HepG2 (cell line): ENCODE measurements around the gene VAC14. TPM values are rescaled to one million over a fixed set of nuclear protein-coding genes. Genes with fewer than 3 reads are reported as not detected.
A peak's percentile ranks its signal among the peaks of the same experiment; 100 is the strongest.

Source experiments
- ADNP ChIP-seq: sonication (generic); formaldehyde crosslinking; IDR thresholded peaks from 2 replicates; pipeline ENCODE4 v1.4.0; 2020; ENCODE audit warnings: missing genetic modification reagents
- ATRX ChIP-seq: sonication (generic); formaldehyde crosslinking; IDR thresholded peaks from 2 replicates; pipeline ENCODE4 v1.4.0; 2020; ENCODE audit warnings: missing genetic modification reagents, borderline replicate concordance
- HNRNPLL ChIP-seq: fragments of 200-400 bp; formaldehyde crosslinking; IDR thresholded peaks from 2 replicates; pipeline ENCODE4 v1.6.1; 2017; ENCODE audit warnings: mild to moderate bottlenecking, low read depth, low read length; ENCODE audit not compliant: poor library complexity, severe bottlenecking
- RBAK ChIP-seq: sonication (generic); formaldehyde crosslinking; IDR thresholded peaks from 2 replicates; pipeline ENCODE4 v1.5.1; 2020; ENCODE audit warnings: mild to moderate bottlenecking, missing genetic modification reagents
- SALL1 ChIP-seq: sonication (generic); formaldehyde crosslinking; IDR thresholded peaks from 2 replicates; pipeline ENCODE4 v1.8.0; 2022; ENCODE audit warnings: mild to moderate bottlenecking, missing genetic modification reagents
- THYN1 ChIP-seq: sonication (generic); formaldehyde crosslinking; IDR thresholded peaks from 2 replicates; pipeline ENCODE4 v1.8.1; 2023; ENCODE audit warnings: low read depth, mild to moderate bottlenecking, moderate library complexity, missing genetic modification reagents, borderline replicate concordance
- ZNF124 ChIP-seq: sonication (generic); formaldehyde crosslinking; IDR thresholded peaks from 2 replicates; pipeline ENCODE4 v1.4.0; 2020; ENCODE audit warnings: missing genetic modification reagents
- polyA plus RNA-seq, 8 experiments: library from polyadenylated mRNA; depleted of rRNA in 3 of 8; stranded (reverse) in 7 of 8; unstranded in 1 of 8; fragments of >200 nt; fragmentation: Illumina TruSeq in 4 of 8; extraction: Trizol in 4 of 8; gene quantifications; 2 replicates each; pipeline versions ENCODE4 v1.2.1 to v1.2.3, GENCODE V29; 2011 to 2016; ENCODE audit warnings: low read depth in 4 of 8, missing spikeins in 1 of 8, mixed read lengths in 1 of 8; ENCODE audit not compliant: insufficient read depth in 1 of 8
- total RNA-seq, 5 experiments: library from RNA; depleted of rRNA; stranded (reverse); fragments of >200 nt; fragmentation: Illumina TruSeq; extraction: Trizol; gene quantifications; 2 replicates each; pipeline ENCODE4 v1.2.3, GENCODE V29; 2016; ENCODE audit warnings: low read depth in 1 of 5
- TF ChIP-seq, protein P1 (sequence below): sonication (generic); formaldehyde crosslinking; IDR thresholded peaks from one replicate; pipeline ENCODE4 v1.5.1; 2020; ENCODE audit warnings: mild to moderate bottlenecking, missing genetic modification reagents; ENCODE audit errors: not compliant biosample characterization
- TF ChIP-seq, protein P2 (sequence below): sonication (generic); formaldehyde crosslinking; IDR thresholded peaks from 2 replicates; pipeline ENCODE4 v1.4.0; 2020; ENCODE audit warnings: mild to moderate bottlenecking, missing genetic modification reagents
- TF ChIP-seq, protein P3 (sequence below): sonication (generic); formaldehyde crosslinking; IDR thresholded peaks from 2 replicates; pipeline ENCODE4 v1.5.0; 2020; ENCODE audit warnings: mild to moderate bottlenecking, missing genetic modification reagents
- TF ChIP-seq, protein P4 (sequence below): sonication (generic); formaldehyde crosslinking; IDR thresholded peaks from 2 replicates; pipeline ENCODE4 v1.8.0; 2022; ENCODE audit warnings: mild to moderate bottlenecking, missing genetic modification reagents, moderate library complexity
- TF ChIP-seq, protein P5 (sequence below): IDR thresholded peaks from 2 replicates; pipeline ENCODE4 v1.6.1; 2016; ENCODE audit warnings: mild to moderate bottlenecking

The VAC14 gene
- total and polyA plus RNA-seq, 2 of the 13 experiments (the other 11 are each of a cell fraction or from before 2014, with no cell fraction given), result 23.5 to 24.6 TPM

DNA sequence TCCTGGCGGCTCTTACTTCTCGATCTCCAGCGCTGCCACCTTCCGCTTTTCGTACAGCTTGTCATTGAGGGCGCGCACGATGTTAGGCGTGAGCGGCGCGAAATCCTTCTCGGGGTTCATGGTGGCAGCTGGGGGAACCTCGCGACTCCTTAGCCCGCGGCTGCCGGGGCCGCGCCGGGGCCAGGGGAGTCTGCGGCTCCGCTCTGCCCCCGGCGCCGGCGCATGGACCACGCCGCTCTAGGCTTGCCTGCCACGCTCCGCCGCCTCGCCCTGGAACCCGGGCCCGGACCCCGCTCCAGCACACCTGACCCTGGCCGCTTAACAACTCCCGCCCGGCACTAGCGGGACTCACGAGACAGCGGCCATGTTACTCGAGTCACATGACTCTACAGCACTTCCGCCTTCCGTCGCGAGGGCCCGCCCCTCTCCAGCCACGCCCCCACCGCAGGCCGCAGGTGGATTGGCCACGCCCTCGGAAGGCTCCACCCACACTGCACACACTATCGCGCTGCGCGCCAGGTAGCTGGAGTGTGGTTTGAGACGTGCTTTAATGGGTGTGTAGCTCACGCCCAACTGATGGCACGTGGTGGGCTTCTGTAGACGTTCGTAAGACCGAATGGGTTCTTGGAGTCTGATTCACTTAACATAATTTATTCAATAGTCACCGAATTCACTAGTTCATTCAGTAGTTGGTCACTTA is at the start of gene VAC14 (continued):
- TF ChIP-seq, protein P1, sequence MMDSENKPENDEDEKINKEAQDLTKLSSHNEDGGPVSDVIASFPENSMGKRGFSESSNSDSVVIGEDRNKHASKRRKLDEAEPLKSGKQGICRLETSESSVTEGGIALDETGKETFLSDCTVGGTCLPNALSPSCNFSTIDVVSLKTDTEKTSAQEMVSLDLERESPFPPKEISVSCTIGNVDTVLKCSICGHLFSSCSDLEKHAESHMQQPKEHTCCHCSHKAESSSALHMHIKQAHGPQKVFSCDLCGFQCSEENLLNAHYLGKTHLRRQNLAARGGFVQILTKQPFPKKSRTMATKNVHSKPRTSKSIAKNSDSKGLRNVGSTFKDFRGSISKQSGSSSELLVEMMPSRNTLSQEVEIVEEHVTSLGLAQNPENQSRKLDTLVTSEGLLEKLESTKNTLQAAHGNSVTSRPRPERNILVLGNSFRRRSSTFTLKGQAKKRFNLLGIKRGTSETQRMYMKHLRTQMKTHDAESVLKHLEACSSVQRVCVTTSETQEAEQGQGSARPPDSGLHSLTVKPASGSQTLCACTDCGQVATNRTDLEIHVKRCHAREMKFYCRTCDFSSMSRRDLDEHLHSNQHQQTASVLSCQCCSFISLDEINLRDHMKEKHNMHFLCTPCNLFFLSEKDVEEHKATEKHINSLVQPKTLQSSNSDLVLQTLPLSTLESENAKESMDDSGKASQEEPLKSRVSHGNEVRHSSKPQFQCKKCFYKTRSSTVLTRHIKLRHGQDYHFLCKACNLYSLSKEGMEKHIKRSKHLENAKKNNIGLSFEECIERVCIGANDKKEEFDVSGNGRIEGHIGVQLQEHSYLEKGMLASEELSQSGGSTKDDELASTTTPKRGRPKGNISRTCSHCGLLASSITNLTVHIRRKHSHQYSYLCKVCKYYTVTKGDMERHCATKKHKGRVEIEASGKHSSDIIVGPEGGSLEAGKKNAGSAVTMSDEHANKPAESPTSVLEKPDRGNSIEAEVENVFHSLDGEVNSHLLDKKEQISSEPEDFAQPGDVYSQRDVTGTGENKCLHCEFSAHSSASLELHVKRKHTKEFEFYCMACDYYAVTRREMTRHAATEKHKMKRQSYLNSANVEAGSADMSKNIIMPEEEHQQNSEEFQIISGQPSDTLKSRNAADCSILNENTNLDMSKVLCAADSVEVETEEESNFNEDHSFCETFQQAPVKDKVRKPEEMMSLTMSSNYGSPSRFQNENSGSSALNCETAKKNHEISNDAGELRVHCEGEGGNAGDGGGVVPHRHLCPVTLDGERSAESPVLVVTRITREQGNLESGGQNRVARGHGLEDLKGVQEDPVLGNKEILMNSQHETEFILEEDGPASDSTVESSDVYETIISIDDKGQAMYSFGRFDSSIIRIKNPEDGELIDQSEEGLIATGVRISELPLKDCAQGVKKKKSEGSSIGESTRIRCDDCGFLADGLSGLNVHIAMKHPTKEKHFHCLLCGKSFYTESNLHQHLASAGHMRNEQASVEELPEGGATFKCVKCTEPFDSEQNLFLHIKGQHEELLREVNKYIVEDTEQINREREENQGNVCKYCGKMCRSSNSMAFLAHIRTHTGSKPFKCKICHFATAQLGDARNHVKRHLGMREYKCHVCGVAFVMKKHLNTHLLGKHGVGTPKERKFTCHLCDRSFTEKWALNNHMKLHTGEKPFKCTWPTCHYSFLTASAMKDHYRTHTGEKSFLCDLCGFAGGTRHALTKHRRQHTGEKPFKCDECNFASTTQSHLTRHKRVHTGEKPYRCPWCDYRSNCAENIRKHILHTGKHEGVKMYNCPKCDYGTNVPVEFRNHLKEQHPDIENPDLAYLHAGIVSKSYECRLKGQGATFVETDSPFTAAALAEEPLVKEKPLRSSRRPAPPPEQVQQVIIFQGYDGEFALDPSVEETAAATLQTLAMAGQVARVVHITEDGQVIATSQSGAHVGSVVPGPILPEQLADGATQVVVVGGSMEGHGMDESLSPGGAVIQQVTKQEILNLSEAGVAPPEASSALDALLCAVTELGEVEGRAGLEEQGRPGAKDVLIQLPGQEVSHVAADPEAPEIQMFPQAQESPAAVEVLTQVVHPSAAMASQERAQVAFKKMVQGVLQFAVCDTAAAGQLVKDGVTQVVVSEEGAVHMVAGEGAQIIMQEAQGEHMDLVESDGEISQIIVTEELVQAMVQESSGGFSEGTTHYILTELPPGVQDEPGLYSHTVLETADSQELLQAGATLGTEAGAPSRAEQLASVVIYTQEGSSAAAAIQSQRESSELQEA (CRISPR knock-in tag), result no peak
- TF ChIP-seq, protein P2, sequence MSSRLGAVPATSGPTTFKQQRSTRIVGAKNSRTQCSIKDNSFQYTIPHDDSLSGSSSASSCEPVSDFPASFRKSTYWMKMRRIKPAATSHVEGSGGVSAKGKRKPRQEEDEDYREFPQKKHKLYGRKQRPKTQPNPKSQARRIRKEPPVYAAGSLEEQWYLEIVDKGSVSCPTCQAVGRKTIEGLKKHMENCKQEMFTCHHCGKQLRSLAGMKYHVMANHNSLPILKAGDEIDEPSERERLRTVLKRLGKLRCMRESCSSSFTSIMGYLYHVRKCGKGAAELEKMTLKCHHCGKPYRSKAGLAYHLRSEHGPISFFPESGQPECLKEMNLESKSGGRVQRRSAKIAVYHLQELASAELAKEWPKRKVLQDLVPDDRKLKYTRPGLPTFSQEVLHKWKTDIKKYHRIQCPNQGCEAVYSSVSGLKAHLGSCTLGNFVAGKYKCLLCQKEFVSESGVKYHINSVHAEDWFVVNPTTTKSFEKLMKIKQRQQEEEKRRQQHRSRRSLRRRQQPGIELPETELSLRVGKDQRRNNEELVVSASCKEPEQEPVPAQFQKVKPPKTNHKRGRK (CRISPR knock-in tag), result no peak
- TF ChIP-seq HNRNPLL (peak; percentile 74), ADNP (no peak), THYN1 (no peak), SALL1 (CRISPR knock-in tag) (peak; percentile 85; the same call in 1 of the 2 replicates), RBAK (CRISPR knock-in tag) (no peak), ATRX (CRISPR knock-in tag) (no peak), ZNF124 (CRISPR knock-in tag) (no peak; the same call in 1 of the 2 replicates)
- TF ChIP-seq, protein P3, sequence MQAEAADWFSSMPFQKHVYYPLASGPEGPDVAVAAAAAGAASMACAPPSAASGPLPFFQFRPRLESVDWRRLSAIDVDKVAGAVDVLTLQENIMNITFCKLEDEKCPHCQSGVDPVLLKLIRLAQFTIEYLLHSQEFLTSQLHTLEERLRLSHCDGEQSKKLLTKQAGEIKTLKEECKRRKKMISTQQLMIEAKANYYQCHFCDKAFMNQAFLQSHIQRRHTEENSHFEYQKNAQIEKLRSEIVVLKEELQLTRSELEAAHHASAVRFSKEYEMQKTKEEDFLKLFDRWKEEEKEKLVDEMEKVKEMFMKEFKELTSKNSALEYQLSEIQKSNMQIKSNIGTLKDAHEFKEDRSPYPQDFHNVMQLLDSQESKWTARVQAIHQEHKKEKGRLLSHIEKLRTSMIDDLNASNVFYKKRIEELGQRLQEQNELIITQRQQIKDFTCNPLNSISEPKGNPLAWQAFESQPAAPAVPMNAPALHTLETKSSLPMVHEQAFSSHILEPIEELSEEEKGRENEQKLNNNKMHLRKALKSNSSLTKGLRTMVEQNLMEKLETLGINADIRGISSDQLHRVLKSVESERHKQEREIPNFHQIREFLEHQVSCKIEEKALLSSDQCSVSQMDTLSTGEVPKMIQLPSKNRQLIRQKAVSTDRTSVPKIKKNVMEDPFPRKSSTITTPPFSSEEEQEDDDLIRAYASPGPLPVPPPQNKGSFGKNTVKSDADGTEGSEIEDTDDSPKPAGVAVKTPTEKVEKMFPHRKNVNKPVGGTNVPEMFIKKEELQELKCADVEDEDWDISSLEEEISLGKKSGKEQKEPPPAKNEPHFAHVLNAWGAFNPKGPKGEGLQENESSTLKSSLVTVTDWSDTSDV (CRISPR knock-in tag), result no peak
- TF ChIP-seq, protein P4, sequence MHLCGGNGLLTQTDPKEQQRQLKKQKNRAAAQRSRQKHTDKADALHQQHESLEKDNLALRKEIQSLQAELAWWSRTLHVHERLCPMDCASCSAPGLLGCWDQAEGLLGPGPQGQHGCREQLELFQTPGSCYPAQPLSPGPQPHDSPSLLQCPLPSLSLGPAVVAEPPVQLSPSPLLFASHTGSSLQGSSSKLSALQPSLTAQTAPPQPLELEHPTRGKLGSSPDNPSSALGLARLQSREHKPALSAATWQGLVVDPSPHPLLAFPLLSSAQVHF, result no peak; the same call in 1 of the 2 replicates
- TF ChIP-seq, protein P5, sequence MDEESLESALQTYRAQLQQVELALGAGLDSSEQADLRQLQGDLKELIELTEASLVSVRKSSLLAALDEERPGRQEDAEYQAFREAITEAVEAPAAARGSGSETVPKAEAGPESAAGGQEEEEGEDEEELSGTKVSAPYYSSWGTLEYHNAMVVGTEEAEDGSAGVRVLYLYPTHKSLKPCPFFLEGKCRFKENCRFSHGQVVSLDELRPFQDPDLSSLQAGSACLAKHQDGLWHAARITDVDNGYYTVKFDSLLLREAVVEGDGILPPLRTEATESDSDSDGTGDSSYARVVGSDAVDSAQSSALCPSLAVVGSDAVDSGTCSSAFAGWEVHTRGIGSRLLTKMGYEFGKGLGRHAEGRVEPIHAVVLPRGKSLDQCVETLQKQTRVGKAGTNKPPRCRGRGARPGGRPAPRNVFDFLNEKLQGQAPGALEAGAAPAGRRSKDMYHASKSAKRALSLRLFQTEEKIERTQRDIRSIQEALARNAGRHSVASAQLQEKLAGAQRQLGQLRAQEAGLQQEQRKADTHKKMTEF (CRISPR knock-in tag), result peak; percentile 89; the same call in 1 of the 2 replicates
